ENCODE results near the gene LAMA4. TPM values are rescaled to one million over a fixed set of nuclear protein-coding genes. Genes with fewer than 3 reads are reported as not detected.

Gene LAMA4
- total RNA-seq, 1 experiment from 2014 or later, result 89.9 TPM

- CTCF ChIA-PET, result interaction anchor here (0.7 to 2.3 kb wide), 2 partner anchors 35 to 89 kb away, joined by 3 to 10 read pairs; no protein-coding TSS in a partner anchor
- no peak for TF ChIP-seq CTCF (IDR thresholded peaks at IDR 0.05; ENCODE audit: unreplicated experiment)
- no peak overlapping the region for H3K27ac Mint-ChIP-seq (ENCODE audit: unreplicated experiment)
- H3K36me3 Mint-ChIP-seq (ENCODE audit: insufficient read depth, unreplicated experiment), result no peaks in the 10 kb centered on the region
- no peaks in the 10 kb centered on the region for H3K27me3 Mint-ChIP-seq (ENCODE audit: unreplicated experiment)
- H3K9me3 Mint-ChIP-seq (ENCODE audit: low read depth, unreplicated experiment), result no peaks in the 10 kb centered on the region
- no peak overlapping the region for H3K4me3 Mint-ChIP-seq (ENCODE audit: low read depth, unreplicated experiment)
- DNase-seq, result no peak
- no TSS peak for BruUV-seq (replicated peaks)
- no peaks in the 10 kb centered on the region for H3K4me1 Mint-ChIP-seq (ENCODE audit: low read depth, unreplicated experiment)
- intact Hi-C loops (cut with micrococcal nuclease; ENCODE audit: unreplicated experiment), result loop anchor here (5.0 kb wide), 1 partner anchor 86 kb away; no protein-coding TSS in a partner anchor
Measured at GRCh38 chr6:112268654-112269053, 14.3 kb upstream of the LAMA4 start.

- TF ChIP-seq CTCF (IDR thresholded peaks at IDR 0.05; ENCODE audit: unreplicated experiment), result no peak
- Mint-ChIP-seq H3K36me3 (ENCODE audit: insufficient read depth, unreplicated experiment) (no peaks in the 10 kb centered on the region), H3K27me3 (ENCODE audit: unreplicated experiment) (no peaks in the 10 kb centered on the region), H3K4me3 (ENCODE audit: low read depth, unreplicated experiment) (no peak overlapping the region), H3K4me1 (ENCODE audit: low read depth, unreplicated experiment) (no peaks in the 10 kb centered on the region), H3K9me3 (ENCODE audit: low read depth, unreplicated experiment) (no peaks in the 10 kb centered on the region), H3K27ac (ENCODE audit: unreplicated experiment) (no peak overlapping the region)
- intact Hi-C loops (cut with micrococcal nuclease; ENCODE audit: unreplicated experiment), result loop anchor here (5.0 kb wide), 1 partner anchor 86 kb away; no protein-coding TSS in a partner anchor
- CTCF ChIA-PET, result interaction anchor here (2.3 kb wide), 1 partner anchor 88 kb away, joined by 10 read pairs; no protein-coding TSS in a partner anchor
- no peak for DNase-seq
- no TSS peak for BruUV-seq (replicated peaks)
Measured at GRCh38 chr6:112268019-112268418, 13.7 kb upstream of the LAMA4 start.

GRCh38 chr6:112266331-112266730 is 12.0 kb upstream of the LAMA4 start:
- Mint-ChIP-seq H3K4me1 (ENCODE audit: low read depth, unreplicated experiment) (no peaks in the 10 kb centered on the region), H3K9me3 (ENCODE audit: low read depth, unreplicated experiment) (no peaks in the 10 kb centered on the region), H3K27me3 (ENCODE audit: unreplicated experiment) (no peaks in the 10 kb centered on the region), H3K36me3 (ENCODE audit: insufficient read depth, unreplicated experiment) (no peaks in the 10 kb centered on the region), H3K27ac (ENCODE audit: unreplicated experiment) (no peak overlapping the region), H3K4me3 (ENCODE audit: low read depth, unreplicated experiment) (no peak overlapping the region)
- intact Hi-C loops (cut with micrococcal nuclease; ENCODE audit: unreplicated experiment), result loop anchor here (5.0 kb wide), 1 partner anchor 84 kb away; no protein-coding TSS in a partner anchor
- TF ChIP-seq CTCF (IDR thresholded peaks at IDR 0.05; ENCODE audit: unreplicated experiment), result no peak
- no peak for DNase-seq
- CTCF ChIA-PET, result no interaction called here
- no TSS peak for BruUV-seq (replicated peaks)

DNA sequence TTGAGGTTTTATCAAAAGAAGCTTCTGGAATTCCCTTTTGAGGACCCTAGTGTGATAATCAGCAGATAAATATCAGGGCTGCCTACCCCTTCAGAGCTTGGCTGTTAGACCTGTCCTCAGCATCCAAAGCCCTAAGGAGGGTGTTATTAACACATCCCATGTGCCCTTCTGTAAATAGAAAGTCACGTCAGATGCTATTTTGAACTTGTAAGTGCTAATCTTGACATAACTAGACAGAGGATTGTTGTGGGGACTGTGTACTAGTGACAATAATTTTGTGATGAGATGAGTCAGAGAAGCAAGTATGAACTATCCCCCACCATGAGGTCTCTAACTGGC is 4.9 kb upstream of the LAMA4 start:
- Mint-ChIP-seq H3K27ac (ENCODE audit: unreplicated experiment) (no peak overlapping the region), H3K36me3 (ENCODE audit: insufficient read depth, unreplicated experiment) (peaks cover 10% of the 10 kb centered on the region), H3K9me3 (ENCODE audit: low read depth, unreplicated experiment) (no peaks in the 10 kb centered on the region), H3K27me3 (ENCODE audit: unreplicated experiment) (no peaks in the 10 kb centered on the region), H3K4me3 (ENCODE audit: low read depth, unreplicated experiment) (no peak overlapping the region), H3K4me1 (ENCODE audit: low read depth, unreplicated experiment) (peaks cover 26% of the 10 kb centered on the region)
- DNase-seq, result no peak
- TF ChIP-seq CTCF (IDR thresholded peaks at IDR 0.05; ENCODE audit: unreplicated experiment), result no peak
- no TSS peak for BruUV-seq (replicated peaks)
- CTCF ChIA-PET, result no interaction called here
- intact Hi-C loops (cut with micrococcal nuclease; ENCODE audit: unreplicated experiment), result no loop called here
